Measurements from ENCODE around the gene NCL.

The NCL gene

GRCh38 chr2:231460073-231460835 is 4.0 kb downstream of the NCL start:
- no peak for TF ChIP-seq CTCF (IDR thresholded peaks at IDR 0.05; ENCODE audit: low read depth, low read length)
- no peak for DNase-seq (ENCODE audit: extremely low read depth, low read depth)

GRCh38 chr2:231458368-231458767 is 5.9 kb downstream of the NCL start:
- DNase-seq (ENCODE audit: extremely low read depth, low read depth): no peak
- no peak for TF ChIP-seq CTCF (IDR thresholded peaks at IDR 0.05; ENCODE audit: low read depth, low read length)

GRCh38 chr2:231457101-231457500 is 7.2 kb downstream of the NCL start:
- no peak for TF ChIP-seq CTCF (IDR thresholded peaks at IDR 0.05; ENCODE audit: low read depth, low read length)
- DNase-seq (ENCODE audit: extremely low read depth, low read depth): no peak

- TF ChIP-seq CTCF (IDR thresholded peaks at IDR 0.05; ENCODE audit: low read depth, low read length): no peak
- DNase-seq (ENCODE audit: extremely low read depth, low read depth): no peak
Observed at GRCh38 chr2:231456295-231457004, 7.8 kb downstream of the NCL start.

- TF ChIP-seq CTCF (IDR thresholded peaks at IDR 0.05; ENCODE audit: low read depth, low read length): no peak
- no peak for DNase-seq (ENCODE audit: extremely low read depth, low read depth)
Observed at GRCh38 chr2:231455890-231456289, 8.4 kb downstream of the NCL start.

GRCh38 chr2:231455222-231455621 is 9.1 kb downstream of the NCL start:
- DNase-seq (ENCODE audit: extremely low read depth, low read depth): no peak
- TF ChIP-seq CTCF (IDR thresholded peaks at IDR 0.05; ENCODE audit: low read depth, low read length): no peak

GRCh38 chr2:231454361-231454791 is 9.9 kb downstream of the NCL start:
- DNase-seq (ENCODE audit: extremely low read depth, low read depth): no peak
- no peak for TF ChIP-seq CTCF (IDR thresholded peaks at IDR 0.05; ENCODE audit: low read depth, low read length)
